ENCODE measurements around the gene ZMIZ1.
A peak's percentile ranks its signal among the peaks of the same experiment; 100 is the strongest.

The ZMIZ1 gene

GRCh38 chr10:79090134-79090803 is 21.5 kb downstream of the ZMIZ1 start:
- peak overlapping the region in 1 of 21 experiments; percentile 32 for H3K27ac ChIP-seq
- no peak overlapping the region for H3K4me3 ChIP-seq

- H3K27ac ChIP-seq: peak overlapping the region in 3 of 21 experiments; percentile 2 to 35 (median 5)
- H3K4me3 ChIP-seq: no peak overlapping the region
Observed at GRCh38 chr10:79092292-79092896, 23.6 kb downstream of the ZMIZ1 start.

DNA sequence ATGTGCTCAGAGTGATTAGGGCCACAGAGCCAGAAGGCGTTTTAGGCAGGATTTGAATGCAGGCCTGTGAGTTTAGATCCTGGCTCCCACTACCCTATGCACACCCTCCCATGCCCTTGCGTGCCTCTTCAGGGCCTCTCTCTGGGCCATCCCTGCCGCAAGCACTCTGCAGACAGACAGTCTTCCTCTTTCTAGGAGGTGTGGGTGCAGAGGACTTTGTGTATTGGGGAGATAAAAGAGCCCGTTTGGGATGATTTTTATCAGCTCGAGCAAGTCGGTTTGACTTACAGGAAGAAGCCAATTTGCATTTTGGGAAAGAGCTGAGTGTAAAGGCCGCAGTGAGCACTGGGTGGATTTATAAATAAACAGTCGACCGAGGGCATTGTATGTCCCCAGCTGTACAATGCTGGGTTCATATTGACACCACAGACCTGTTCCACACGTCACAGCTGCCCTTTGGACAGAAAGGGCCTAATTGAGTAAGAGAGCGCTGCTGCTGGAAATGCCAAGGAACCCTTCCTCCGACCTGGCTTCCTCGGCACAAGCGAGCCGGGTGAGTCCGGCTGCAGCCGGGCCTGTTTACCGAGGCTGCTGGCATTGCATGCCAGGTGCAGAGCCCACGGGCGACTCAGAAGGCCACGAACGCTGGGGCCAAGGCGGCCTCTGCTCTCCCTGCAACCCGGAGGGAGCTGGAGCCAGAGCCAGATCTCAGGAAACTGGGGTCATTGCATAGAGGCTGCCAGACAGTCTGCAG is 25.1 kb downstream of the ZMIZ1 start:
- H3K27ac ChIP-seq: peak overlapping the region in 20 of 21 experiments; percentile 4 to 75 (median 52)
- no peak overlapping the region for H3K4me3 ChIP-seq

DNA sequence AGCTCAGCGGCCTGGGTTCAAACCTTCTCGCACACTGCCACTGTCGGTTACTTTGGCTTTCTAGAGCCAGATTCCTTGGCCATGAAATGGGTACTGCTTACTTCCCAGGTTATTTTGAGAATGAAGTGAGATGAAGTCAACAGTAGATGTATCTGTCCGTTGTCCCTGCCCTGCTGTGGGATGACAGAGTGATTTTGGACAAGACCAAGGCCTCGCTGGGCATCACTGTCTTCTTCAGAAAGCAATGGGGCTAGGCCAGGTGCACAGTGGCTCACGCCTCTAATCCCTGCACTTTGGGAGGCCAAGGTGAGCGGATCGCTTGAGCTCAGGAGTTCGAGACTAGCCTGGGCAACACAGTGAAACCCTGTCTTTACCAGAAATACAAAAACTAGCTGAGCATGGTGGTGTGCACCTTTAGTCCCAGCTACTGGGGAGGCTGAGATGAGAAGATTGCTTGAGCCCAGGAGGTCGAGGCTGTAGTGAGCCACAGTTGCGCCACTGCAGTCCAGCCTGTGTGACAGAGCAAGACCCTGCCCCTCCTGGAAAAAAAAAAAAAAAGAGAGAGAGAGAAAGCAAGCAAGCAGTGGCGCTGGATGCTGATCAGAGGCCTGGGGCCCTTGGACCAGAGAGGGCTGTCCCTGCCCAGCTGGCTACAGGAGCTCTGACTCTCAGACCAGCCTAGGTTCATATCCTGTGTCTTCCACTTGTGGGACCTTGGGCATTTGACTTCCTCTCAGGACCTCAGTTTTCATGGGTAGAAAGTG is 25.8 kb downstream of the ZMIZ1 start:
- H3K4me3 ChIP-seq: no peak overlapping the region
- peak overlapping the region in 20 of 21 experiments; percentile 4 to 75 (median 48) for H3K27ac ChIP-seq

GRCh38 chr10:79095316-79095715 is 26.6 kb downstream of the ZMIZ1 start:
- peak overlapping the region in 9 of 21 experiments; percentile 3 to 75 (median 43) for H3K27ac ChIP-seq
- H3K4me3 ChIP-seq: no peak overlapping the region

DNA sequence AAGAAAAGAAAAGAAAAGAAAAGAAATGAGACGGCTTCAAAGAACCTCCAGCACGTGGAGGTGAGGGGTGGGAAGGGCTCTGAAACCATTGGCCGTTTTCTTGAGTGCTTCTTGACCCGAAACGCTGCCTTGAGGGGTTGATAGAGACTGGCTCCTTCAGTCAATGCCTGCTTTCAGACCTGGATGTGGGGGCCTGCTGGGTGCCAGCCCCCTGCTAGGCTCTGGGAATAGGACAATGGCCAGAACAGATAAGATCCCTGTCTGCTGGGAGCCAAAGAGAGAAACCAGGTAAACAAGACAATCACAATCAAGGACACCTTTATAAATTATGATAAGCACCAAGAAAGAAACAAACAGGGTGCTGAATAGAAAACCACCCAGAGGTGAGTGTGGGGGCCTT is 27.7 kb downstream of the ZMIZ1 start:
- H3K27ac ChIP-seq: peak overlapping the region in 4 of 21 experiments; percentile 14 to 69 (median 47)
- no peak overlapping the region for H3K4me3 ChIP-seq

- peak overlapping the region in 4 of 21 experiments; percentile 14 to 69 (median 47) for H3K27ac ChIP-seq
- H3K4me3 ChIP-seq: no peak overlapping the region
Observed at GRCh38 chr10:79097021-79097872, 28.5 kb downstream of the ZMIZ1 start.

DNA sequence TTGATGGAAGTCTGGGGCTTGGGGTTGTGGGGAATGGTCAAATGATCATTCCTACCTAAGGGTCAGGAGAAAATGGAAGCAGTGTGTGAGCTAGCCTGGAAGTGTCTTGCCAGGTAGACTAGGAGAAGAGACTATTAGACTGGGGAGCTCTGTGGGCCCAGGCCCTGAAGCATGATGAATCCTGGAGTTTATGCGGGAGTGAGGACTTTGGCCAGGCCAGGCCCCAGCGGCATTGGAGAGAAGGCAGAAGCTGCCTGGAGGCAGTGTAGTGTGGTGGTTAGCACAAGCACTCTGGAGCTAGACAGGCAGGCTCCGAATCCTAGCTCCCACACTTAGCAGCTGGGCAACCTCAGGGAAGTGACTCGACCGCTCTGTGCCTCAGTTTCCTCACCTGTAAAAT is 29.3 kb downstream of the ZMIZ1 start:
- Histone ChIP-seq H3K27ac (peak overlapping the region in 2 of 21 experiments; percentile 11 to 20), H3K4me3 (no peak overlapping the region)

DNA sequence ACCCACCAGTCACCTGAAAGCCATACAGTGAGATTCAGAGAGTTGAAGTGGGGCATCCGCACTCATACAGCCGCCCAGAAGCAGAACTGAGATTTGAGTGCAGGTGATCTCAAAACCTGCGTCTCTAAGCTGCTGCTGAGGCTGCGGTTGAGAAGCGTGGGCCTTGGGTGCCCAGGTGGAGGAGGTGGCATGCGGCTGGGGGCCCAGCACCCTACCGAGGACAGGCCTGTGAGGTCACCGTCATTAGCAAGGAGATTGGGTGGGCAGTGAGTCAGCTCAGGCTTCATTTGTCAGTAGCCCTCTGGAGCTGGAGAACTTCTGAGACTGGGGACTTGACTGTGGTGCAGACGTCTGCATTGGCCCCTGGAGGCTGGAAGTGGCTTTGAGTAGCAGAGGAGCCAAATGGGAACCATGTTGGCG is 29.8 kb downstream of the ZMIZ1 start:
- Histone ChIP-seq H3K4me3 (no peak overlapping the region), H3K27ac (peak overlapping the region in 1 of 21 experiments; percentile 21)

- Histone ChIP-seq H3K27ac (peak overlapping the region in 2 of 21 experiments; percentile 26 to 59), H3K4me3 (no peak overlapping the region)
Observed at GRCh38 chr10:79099898-79100448, 31.2 kb downstream of the ZMIZ1 start.

DNA sequence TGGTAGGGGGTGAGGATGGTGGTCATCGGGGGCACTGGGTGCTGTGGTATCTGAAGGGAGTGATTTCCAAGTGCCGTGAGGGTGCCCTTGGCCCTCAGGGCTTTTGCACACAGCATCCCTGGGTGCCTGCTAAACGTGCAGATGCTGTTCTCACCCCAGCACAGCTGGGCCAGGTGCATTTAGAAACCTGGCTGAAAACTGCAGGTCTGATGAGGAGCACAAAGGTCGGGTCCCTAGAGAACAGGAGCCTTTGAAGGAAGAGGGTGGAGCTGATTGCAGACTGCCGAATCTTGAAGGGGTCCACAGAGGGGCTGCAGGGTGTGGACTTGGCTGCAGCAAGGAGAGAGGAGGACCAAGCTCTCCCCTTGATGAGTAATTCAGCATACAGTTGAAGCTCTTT is 32.0 kb downstream of the ZMIZ1 start:
- peak overlapping the region in 4 of 21 experiments; percentile 59 to 77 (median 74) for H3K27ac ChIP-seq
- H3K4me3 ChIP-seq: no peak overlapping the region

DNA sequence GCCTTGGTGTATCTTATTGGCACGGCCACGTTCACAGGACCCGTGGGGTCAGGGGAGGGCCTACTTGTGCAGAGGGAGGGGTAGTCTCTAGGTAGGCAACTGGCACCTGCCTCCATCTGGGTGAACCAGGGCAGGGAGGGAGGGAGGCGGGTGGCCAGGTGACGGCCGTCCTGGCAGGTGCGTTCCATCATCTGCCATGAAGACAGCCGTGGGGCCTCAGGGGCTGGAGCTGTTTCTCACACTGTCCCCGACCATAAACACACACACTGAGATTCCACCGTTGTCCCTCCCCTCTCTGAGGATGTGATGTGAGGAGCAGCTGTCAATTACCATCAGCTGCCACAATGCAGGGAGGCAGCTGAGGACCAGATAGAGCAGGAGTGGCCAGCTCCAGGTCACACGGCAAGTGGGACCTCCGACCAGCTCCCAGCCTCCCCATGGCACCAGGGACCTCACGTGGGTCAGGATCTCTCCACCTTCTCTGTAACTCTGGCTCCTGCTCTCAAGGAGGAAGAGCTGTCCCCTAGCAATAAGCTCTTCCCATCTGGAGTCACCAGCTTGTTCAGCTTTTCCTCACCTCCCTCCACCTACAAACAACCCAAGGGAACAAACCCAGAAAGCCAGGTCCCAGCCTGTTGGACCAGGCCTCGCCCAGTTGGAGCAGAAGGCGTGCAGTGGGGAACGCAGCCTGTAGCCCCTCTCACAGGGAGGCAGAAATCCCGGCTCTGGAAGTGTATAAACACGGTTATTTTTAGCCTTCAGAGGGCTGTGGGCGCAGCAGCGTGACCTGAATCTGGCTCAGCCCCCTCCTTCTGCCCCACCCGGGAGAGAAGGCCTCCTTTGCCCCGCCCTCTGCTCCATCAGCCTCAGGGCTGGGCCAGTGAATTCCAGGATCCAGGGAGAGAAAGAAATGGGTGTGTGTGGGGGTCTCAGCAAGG is 33.1 kb downstream of the ZMIZ1 start:
- Histone ChIP-seq H3K27ac (peak overlapping the region in 18 of 21 experiments; percentile 0 to 77 (median 37)), H3K4me3 (no peak overlapping the region)

DNA sequence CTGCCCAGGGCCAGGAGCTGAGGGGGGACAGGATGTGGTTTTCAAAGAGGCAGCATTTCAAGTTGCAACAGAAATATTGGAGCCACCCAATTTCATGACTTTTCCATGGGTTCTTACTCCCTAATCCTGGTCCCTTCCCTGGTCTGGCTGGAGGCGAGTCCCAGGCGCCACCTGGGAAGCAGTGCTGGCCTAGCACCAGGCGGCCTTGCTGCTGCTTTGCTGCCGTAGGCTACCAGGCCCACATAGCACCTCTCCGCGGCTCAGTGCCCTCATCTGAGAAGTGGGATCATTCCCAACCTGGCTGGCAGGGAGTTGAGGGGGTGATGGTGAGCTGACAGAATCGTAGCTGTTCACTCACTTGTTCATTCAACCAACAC is 33.7 kb downstream of the ZMIZ1 start:
- Histone ChIP-seq H3K27ac (peak overlapping the region in 15 of 21 experiments; percentile 0 to 77 (median 46)), H3K4me3 (no peak overlapping the region)

DNA sequence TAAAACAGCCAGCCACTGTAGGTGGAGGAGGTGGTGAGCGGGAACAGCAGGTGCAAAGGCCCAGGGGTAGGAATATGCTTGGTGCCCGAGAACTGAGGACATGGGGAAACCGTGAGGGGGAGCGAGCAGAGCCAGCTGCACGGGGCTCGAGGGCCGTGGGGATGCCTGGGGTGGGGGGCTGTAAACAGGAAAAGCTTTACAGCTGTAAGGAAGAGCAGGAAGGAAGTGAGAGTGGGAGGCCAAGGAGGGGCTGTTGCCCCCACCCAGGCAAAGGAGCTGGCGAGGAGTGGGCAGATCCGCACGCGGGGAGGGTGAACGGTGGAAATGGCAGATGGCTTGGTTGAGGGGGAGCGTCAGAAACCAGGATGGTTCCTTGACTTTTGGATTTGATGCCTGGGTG is 34.4 kb downstream of the ZMIZ1 start:
- H3K27ac ChIP-seq: peak overlapping the region in 8 of 21 experiments; percentile 4 to 77 (median 19)
- H3K4me3 ChIP-seq: no peak overlapping the region

DNA sequence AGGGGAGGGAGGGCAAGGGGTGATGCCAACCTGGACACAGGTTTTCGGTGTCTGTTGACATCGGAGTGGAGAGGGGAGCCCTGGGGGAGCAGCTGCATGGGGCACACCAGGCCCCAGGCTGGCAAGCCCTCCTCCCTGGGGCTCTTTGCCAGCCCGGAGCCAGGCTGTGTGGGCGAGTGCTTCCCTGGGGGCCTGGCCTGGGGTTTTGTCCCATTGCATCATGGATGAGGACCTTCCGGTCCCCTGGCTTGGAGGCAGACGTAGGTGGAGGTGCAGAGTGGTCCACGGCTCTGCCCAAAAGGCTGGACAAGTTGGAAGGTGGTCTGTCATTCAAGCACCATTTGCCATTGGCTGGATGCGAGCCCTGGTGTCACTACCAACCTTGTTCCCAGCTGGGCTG is 34.8 kb downstream of the ZMIZ1 start:
- Histone ChIP-seq H3K27ac (peak overlapping the region in 10 of 21 experiments; percentile 8 to 77 (median 16)), H3K4me3 (no peak overlapping the region)

- no peak overlapping the region for H3K4me3 ChIP-seq
- H3K27ac ChIP-seq: peak overlapping the region in 5 of 21 experiments; percentile 3 to 63 (median 24)
Observed at GRCh38 chr10:79105150-79105739, 36.5 kb downstream of the ZMIZ1 start.

DNA sequence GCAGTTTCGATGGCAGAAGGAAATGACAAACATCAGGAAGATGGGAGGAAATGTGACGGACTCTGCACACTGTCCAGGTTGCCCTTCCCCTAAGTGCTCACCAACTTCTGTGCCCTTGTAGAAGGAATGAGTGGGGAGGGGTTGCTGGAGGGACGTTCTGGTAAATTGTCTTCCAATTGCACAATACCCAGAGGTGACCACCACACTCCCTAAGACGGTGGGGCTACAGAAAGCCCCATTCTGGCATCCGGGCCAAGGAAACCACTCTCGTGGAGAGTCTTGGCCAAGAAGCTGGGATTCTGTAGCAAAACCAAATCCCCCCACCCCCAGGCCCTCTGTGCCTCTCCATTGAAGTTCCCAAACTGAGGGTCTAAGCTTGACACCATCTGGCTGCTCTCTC is 37.1 kb downstream of the ZMIZ1 start:
- Histone ChIP-seq H3K27ac (peak overlapping the region in 1 of 21 experiments; percentile 35), H3K4me3 (no peak overlapping the region)
